Left lobe of liver (tissue), 2 donors: Measurements from ENCODE around the gene CLIC5. TPM values are rescaled to one million over a fixed set of nuclear protein-coding genes. Genes with fewer than 3 reads are reported as not detected.

Experiments
- ATAC-seq: fragments of 200-7000 bp; cut with Tn5 transposase; one replicate; pipeline ENCODE4 v1.9.1; 2020; ENCODE audit warnings: mild to moderate bottlenecking, moderate library complexity
- DNase-seq: peaks from one replicate; pipeline ENCODE4 v3.0.0-alpha.2; 2020; ENCODE audit warnings: low spot score
- total RNA-seq: library from RNA; stranded (reverse); gene quantifications from one replicate; pipeline ENCODE4 v1.2.1, GENCODE V29; 2021
- donor health status: DM: no; HTN: no; CAD: no; lungs with moderate emphysema.
- donor health status: DM: no; HTN: yes; CAD: no.

CLIC5 gene
- 0.28 TPM for total RNA-seq

GRCh38 chr6:46015119-46015968 lies at the start of gene CLIC5:
Gene CLIC5, minus strand, starts transcription at chr6:46015860. Its CDS starts 318 bp downstream, at chr6:46015542.
- DNase-seq (peak; percentile 47), ATAC-seq (peak; percentile 78)

- no peak for DNase-seq
Observed at GRCh38 chr6:46062991-46063390, 47.3 kb upstream of the CLIC5 start.

GRCh38 chr6:46062312-46062711 lies 46.7 kb upstream of the CLIC5 start:
- ATAC-seq (peak; percentile 95), DNase-seq (peak; percentile 89)

More at GRCh38 chr6:46062991-46063390, 47.3 kb upstream of the CLIC5 start:
- no peak for ATAC-seq

- no peak for ATAC-seq
- DNase-seq, result no peak
Observed at GRCh38 chr6:46061497-46061896, 45.8 kb upstream of the CLIC5 start.

GRCh38 chr6:46059608-46060007 lies 43.9 kb upstream of the CLIC5 start:
- DNase-seq (no peak), ATAC-seq (no peak)

- DNase-seq (no peak), ATAC-seq (no peak)
Observed at GRCh38 chr6:46058951-46059350, 43.3 kb upstream of the CLIC5 start.

- DNase-seq, result no peak
- ATAC-seq, result peak; percentile 49
Observed at GRCh38 chr6:46057792-46058191, 42.1 kb upstream of the CLIC5 start.

- ATAC-seq (no peak), DNase-seq (no peak)
Observed at GRCh38 chr6:46056906-46057529, 41.4 kb upstream of the CLIC5 start.

- ATAC-seq (no peak), DNase-seq (no peak)
Observed at GRCh38 chr6:46054516-46054915, 38.9 kb upstream of the CLIC5 start.

GRCh38 chr6:46053039-46053933 lies 37.6 kb upstream of the CLIC5 start:
- no peak for DNase-seq
- peak; percentile 67 for ATAC-seq

GRCh38 chr6:46052479-46052878 lies 36.8 kb upstream of the CLIC5 start:
- ATAC-seq (no peak), DNase-seq (no peak)

- ATAC-seq (no peak), DNase-seq (no peak)
Observed at GRCh38 chr6:46051962-46052361, 36.3 kb upstream of the CLIC5 start.

- ATAC-seq, result no peak
- DNase-seq, result no peak
Observed at GRCh38 chr6:46050845-46051405, 35.3 kb upstream of the CLIC5 start.

GRCh38 chr6:46048646-46049297 lies 33.1 kb upstream of the CLIC5 start:
- DNase-seq (no peak), ATAC-seq (no peak)

- DNase-seq (no peak), ATAC-seq (no peak)
Observed at GRCh38 chr6:46046558-46047174, 31.0 kb upstream of the CLIC5 start.

- no peak for DNase-seq
Observed at GRCh38 chr6:46044881-46045617, 29.4 kb upstream of the CLIC5 start.

GRCh38 chr6:46042355-46042999 lies 26.8 kb upstream of the CLIC5 start:
- ATAC-seq (peak; percentile 95), DNase-seq (no peak)

More at GRCh38 chr6:46044881-46045617, 29.4 kb upstream of the CLIC5 start:
- ATAC-seq, result no peak

- DNase-seq (no peak), ATAC-seq (no peak)
Observed at GRCh38 chr6:46040288-46040687, 24.6 kb upstream of the CLIC5 start.

- ATAC-seq (no peak), DNase-seq (no peak)
Observed at GRCh38 chr6:46039646-46040045, 24.0 kb upstream of the CLIC5 start.
